Parathyroid adenoma (tissue), 2 donors: ENCODE results near the gene ILDR1.

Source experiments
- H2AFZ ChIP-seq: fragments of 300-600 bp; sonication (generic); one replicate; pipeline ENCODE4 v1.7.0; 2017; ENCODE audit warnings: antibody characterized with exemption, mild to moderate bottlenecking
- H3K27ac ChIP-seq: fragments of 300-600 bp; sonication (generic); one replicate; pipeline ENCODE4 v1.7.0; 2017
- H3K27me3 ChIP-seq: fragments of 300-600 bp; sonication (generic); one replicate; pipeline ENCODE4 v1.7.0; 2017; ENCODE audit warnings: low read length; ENCODE audit not compliant: control insufficient read depth, insufficient read depth
- H3K36me3 ChIP-seq: fragments of 300-600 bp; sonication (generic); one replicate; pipeline ENCODE4 v1.7.0; 2017; ENCODE audit warnings: low read length; ENCODE audit not compliant: control insufficient read depth, insufficient read depth
- H3K4me1 ChIP-seq: fragments of 300-600 bp; sonication (generic); one replicate; pipeline ENCODE4 v1.7.0; 2017; ENCODE audit warnings: control low read depth
- H3K4me2 ChIP-seq: fragments of 300-600 bp; sonication (generic); one replicate; pipeline ENCODE4 v1.7.0; 2017; ENCODE audit warnings: low read length
- H3K4me3 ChIP-seq: fragments of 300-600 bp; sonication (generic); one replicate; pipeline ENCODE4 v1.7.0; 2017; ENCODE audit warnings: low read depth, low read length
- H3K79me2 ChIP-seq: fragments of 300-600 bp; sonication (generic); one replicate; pipeline ENCODE4 v1.7.0; 2017; ENCODE audit warnings: control low read depth
- H3K9ac ChIP-seq: fragments of 300-600 bp; sonication (generic); one replicate; pipeline ENCODE4 v1.7.0; 2017; ENCODE audit warnings: mild to moderate bottlenecking
- H3K9me3 ChIP-seq: fragments of 300-600 bp; sonication (generic); one replicate; pipeline ENCODE4 v1.7.0; 2017; ENCODE audit warnings: low read length; ENCODE audit not compliant: control insufficient read depth
- CTCF ChIP-seq: fragments of 300-600 bp; sonication (generic); IDR thresholded peaks from one replicate; pipeline ENCODE4 v1.7.0; 2017; ENCODE audit warnings: antibody characterized with exemption, mild to moderate bottlenecking
- donor health status: primary hyperparathyroidism.

Gene ILDR1

GRCh38 chr3:122004107-122004506 lies 17.9 kb downstream of the ILDR1 start:
- H3K79me2 ChIP-seq: no peaks in the 10 kb centered on the region
- no peak overlapping the region for H2AFZ ChIP-seq
- no peak overlapping the region for H3K27ac ChIP-seq
- no peaks in the 10 kb centered on the region for H3K36me3 ChIP-seq
- no peaks in the 10 kb centered on the region for H3K9me3 ChIP-seq
- no peak overlapping the region for H3K4me2 ChIP-seq
- H3K27me3 ChIP-seq: no peaks in the 10 kb centered on the region
- H3K4me1 ChIP-seq: no peaks in the 10 kb centered on the region
- no peak for TF ChIP-seq CTCF
- no peak overlapping the region for H3K4me3 ChIP-seq
- H3K9ac ChIP-seq: no peak overlapping the region

GRCh38 chr3:122003606-122004005 lies 18.4 kb downstream of the ILDR1 start:
- Histone ChIP-seq H3K36me3 (no peaks in the 10 kb centered on the region), H3K4me2 (no peak overlapping the region), H3K4me3 (no peak overlapping the region), H3K9ac (no peak overlapping the region), H2AFZ (no peak overlapping the region), H3K9me3 (no peaks in the 10 kb centered on the region), H3K27me3 (no peaks in the 10 kb centered on the region), H3K79me2 (no peaks in the 10 kb centered on the region), H3K27ac (no peak overlapping the region), H3K4me1 (no peaks in the 10 kb centered on the region)
- no peak for TF ChIP-seq CTCF

- Histone ChIP-seq H3K4me3 (no peak overlapping the region), H3K4me2 (no peak overlapping the region), H3K27me3 (no peaks in the 10 kb centered on the region), H3K4me1 (no peaks in the 10 kb centered on the region), H3K79me2 (no peaks in the 10 kb centered on the region), H3K36me3 (no peaks in the 10 kb centered on the region), H3K27ac (no peak overlapping the region), H3K9ac (no peak overlapping the region), H2AFZ (no peak overlapping the region), H3K9me3 (no peaks in the 10 kb centered on the region)
- TF ChIP-seq CTCF: no peak
These were observed 18.9 kb downstream of the ILDR1 start for GRCh38 chr3:122003112-122003511.

GRCh38 chr3:122002611-122003010 lies 19.4 kb downstream of the ILDR1 start:
- Histone ChIP-seq H3K9ac (no peak overlapping the region), H3K4me1 (no peaks in the 10 kb centered on the region), H3K4me3 (no peak overlapping the region), H3K9me3 (no peaks in the 10 kb centered on the region), H3K27me3 (no peaks in the 10 kb centered on the region), H3K27ac (no peak overlapping the region), H3K4me2 (no peak overlapping the region), H2AFZ (no peak overlapping the region), H3K79me2 (no peaks in the 10 kb centered on the region), H3K36me3 (no peaks in the 10 kb centered on the region)
- no peak for TF ChIP-seq CTCF

- no peaks in the 10 kb centered on the region for H3K27me3 ChIP-seq
- H3K9me3 ChIP-seq: no peaks in the 10 kb centered on the region
- no peak for TF ChIP-seq CTCF
- no peak overlapping the region for H2AFZ ChIP-seq
- no peaks in the 10 kb centered on the region for H3K79me2 ChIP-seq
- no peak overlapping the region for H3K4me3 ChIP-seq
- H3K36me3 ChIP-seq: no peaks in the 10 kb centered on the region
- no peak overlapping the region for H3K4me2 ChIP-seq
- no peak overlapping the region for H3K9ac ChIP-seq
- H3K4me1 ChIP-seq: no peaks in the 10 kb centered on the region
- H3K27ac ChIP-seq: no peak overlapping the region
These were observed 20.2 kb downstream of the ILDR1 start for GRCh38 chr3:122001892-122002291.
